Neural cell (in vitro differentiated cells): ENCODE data around the gene REPS2. TPM values are rescaled to one million over a fixed set of nuclear protein-coding genes. Genes with fewer than 3 reads are reported as not detected.

Source experiments
- H2AFZ ChIP-seq: fragments of 200-600, 300-800 bp; sonication (generic), shearing (Covaris generic); 2 replicates; pipeline ENCODE4 v1.6.0; 2014; ENCODE audit warnings: low read depth, mild to moderate bottlenecking, antibody characterized with exemption, low read length, moderate library complexity
- H3F3A ChIP-seq: fragments of 200-600 bp; shearing (Covaris generic); 2 replicates; pipeline ENCODE4 v1.6.1; 2016; ENCODE audit warnings: mild to moderate bottlenecking, moderate library complexity, mixed read lengths, antibody characterized with exemption, low read length; ENCODE audit not compliant: insufficient read depth, poor library complexity, severe bottlenecking
- H3K27ac ChIP-seq: fragments of 200-600, 300-800 bp; sonication (generic), shearing (Covaris generic); 2 replicates; pipeline ENCODE4 v1.5.1; 2014; ENCODE audit warnings: mild to moderate bottlenecking, low read length, moderate library complexity
- H3K27me3 ChIP-seq: fragments of 300-800, 200-600 bp; sonication (generic), shearing (Covaris generic); 2 replicates; pipeline ENCODE4 v1.6.0; 2014; ENCODE audit warnings: mild to moderate bottlenecking, low read depth, low read length, moderate library complexity; ENCODE audit not compliant: insufficient read depth
- H3K36me3 ChIP-seq: fragments of 300-800, 200-600 bp; sonication (generic), shearing (Covaris generic); 2 replicates; pipeline ENCODE4 v1.5.1; 2014; ENCODE audit warnings: mild to moderate bottlenecking, antibody characterized with exemption, low read length, moderate library complexity; ENCODE audit not compliant: insufficient read depth
- H3K4me2 ChIP-seq: fragments of 300-800, 200-600 bp; sonication (generic), shearing (Covaris generic); 2 replicates; pipeline ENCODE4 v1.6.0; 2014; ENCODE audit warnings: mild to moderate bottlenecking, low read length
- H3K4me3 ChIP-seq: fragments of 300-800, 200-600 bp; sonication (generic), shearing (Covaris generic); 2 replicates; pipeline ENCODE4 v1.5.1; 2014; ENCODE audit warnings: mild to moderate bottlenecking, low read length, moderate library complexity
- H3K79me2 ChIP-seq: fragments of 200-600 bp; shearing (Covaris generic); replicated peaks from 2 replicates; pipeline ENCODE4 v1.6.0; 2014; ENCODE audit warnings: mild to moderate bottlenecking, low read length, moderate library complexity; ENCODE audit not compliant: insufficient read depth
- H3K9ac ChIP-seq: fragments of 300-800, 200-600 bp; sonication (generic), shearing (Covaris generic); 2 replicates; pipeline ENCODE4 v1.6.1; 2016; ENCODE audit warnings: mild to moderate bottlenecking, low read length, mixed read lengths
- H3K9me2 ChIP-seq: fragments of 200-600 bp; shearing (Covaris generic); 2 replicates; pipeline ENCODE4 v1.6.1; 2016; ENCODE audit warnings: mild to moderate bottlenecking, low read length, mixed read lengths; ENCODE audit not compliant: insufficient read depth
- H3K9me3 ChIP-seq: fragments of 200-600, 300-800 bp; sonication (generic), shearing (Covaris generic); 2 replicates; pipeline ENCODE4 v1.6.1; 2016; ENCODE audit warnings: mild to moderate bottlenecking, mixed run types, low read length, moderate library complexity, mixed read lengths
- H4K20me1 ChIP-seq: fragments of 200-600 bp; shearing (Covaris generic); 2 replicates; pipeline ENCODE4 v1.6.1; 2016; ENCODE audit warnings: mild to moderate bottlenecking, mixed run types; ENCODE audit not compliant: insufficient read depth
- EP300 ChIP-seq: fragments of 450-650 bp; conservative IDR thresholded peaks from 2 replicates; pipeline ENCODE4 v1.6.1; 2014; ENCODE audit warnings: antibody characterized with exemption, mild to moderate bottlenecking, moderate library complexity; ENCODE audit not compliant: poor library complexity, severe bottlenecking
- EZH2 ChIP-seq: fragments of 200-600, 300-800 bp; shearing (Covaris generic), sonication (generic); IDR thresholded peaks from 2 replicates; pipeline ENCODE4 v1.6.1; 2014; ENCODE audit warnings: antibody characterized with exemption, low read length, borderline replicate concordance, mild to moderate bottlenecking; ENCODE audit not compliant: insufficient read depth, poor library complexity, severe bottlenecking
- MXI1 ChIP-seq: fragments of 450-650 bp; conservative IDR thresholded peaks from 2 replicates; pipeline ENCODE4 v1.6.1; 2014; ENCODE audit warnings: antibody characterized with exemption, mild to moderate bottlenecking; ENCODE audit not compliant: poor library complexity, severe bottlenecking
- POLR2AphosphoS5 ChIP-seq: IDR thresholded peaks from 2 replicates; pipeline ENCODE4 v1.6.1; 2012
- RAD21 ChIP-seq: fragments of 450-650 bp; conservative IDR thresholded peaks from 2 replicates; pipeline ENCODE4 v1.6.1; 2014; ENCODE audit warnings: antibody characterized with exemption, mild to moderate bottlenecking, moderate library complexity
- SMC3 ChIP-seq: fragments of 450-650 bp; conservative IDR thresholded peaks from 2 replicates; pipeline ENCODE4 v1.6.1; 2014; ENCODE audit warnings: antibody characterized with exemption, mild to moderate bottlenecking, moderate library complexity; ENCODE audit not compliant: poor library complexity
- TAF1 ChIP-seq: IDR thresholded peaks from 2 replicates; pipeline ENCODE4 v1.6.1; 2012; ENCODE audit warnings: low read depth
- polyA plus RNA-seq: library from polyadenylated mRNA; depleted of rRNA; stranded (reverse); fragments of >200 nt; gene quantifications from 2 replicates; pipeline ENCODE4 v1.2.3, GENCODE V29; 2014
- TF ChIP-seq, protein P1 (sequence below): IDR thresholded peaks from 2 replicates; pipeline ENCODE4 v1.6.1; 2012; ENCODE audit warnings: borderline replicate concordance
- TF ChIP-seq, protein P2 (sequence below): fragments of 450-650 bp; IDR thresholded peaks from 2 replicates; pipeline ENCODE4 v1.5.1; 2014; ENCODE audit warnings: antibody characterized with exemption, mild to moderate bottlenecking, moderate library complexity; ENCODE audit not compliant: poor library complexity, severe bottlenecking

Gene REPS2
- polyA plus RNA-seq, 1 donor from 2014 or later: 15.1 TPM

DNA sequence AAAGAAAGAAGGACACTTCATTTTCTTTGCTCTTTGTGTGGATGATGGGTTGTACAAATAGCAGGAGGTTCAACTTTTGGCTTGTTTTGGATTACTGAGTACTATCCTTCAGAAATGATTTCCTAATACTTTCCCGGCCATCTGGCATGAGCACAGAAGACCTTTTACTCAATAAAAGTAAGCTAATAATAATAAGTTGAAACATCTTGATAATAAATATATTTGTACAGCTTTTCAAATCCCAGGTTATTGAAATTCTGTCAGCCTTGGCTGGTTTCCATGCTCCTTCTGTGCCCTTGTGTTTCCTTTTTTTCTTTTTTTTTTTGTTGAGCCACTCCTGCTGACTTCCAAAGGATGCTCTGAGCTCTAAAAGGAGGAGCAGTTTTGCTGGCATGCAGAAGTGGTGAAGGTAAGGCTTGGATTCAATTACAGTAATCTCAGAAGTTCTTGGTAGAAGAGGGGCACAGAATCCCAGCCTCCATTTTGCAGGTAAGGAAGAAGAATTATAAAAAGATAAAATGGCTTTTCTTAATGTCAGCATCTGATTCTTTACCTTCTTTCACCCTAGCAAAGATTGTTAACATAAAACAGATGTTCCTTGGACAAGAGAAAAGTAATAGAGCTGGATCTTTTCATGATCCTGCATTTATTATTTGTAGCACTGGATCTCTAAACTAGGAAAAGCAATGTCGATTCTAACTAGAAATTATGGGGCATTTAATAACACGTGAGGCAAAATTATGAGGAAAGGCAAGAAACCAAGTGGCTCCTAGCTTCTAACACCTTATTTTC lies 31.9 kb downstream of the REPS2 start:
- H3K9me2 ChIP-seq: no peaks in the 10 kb centered on the region
- H3K9ac ChIP-seq: no peak overlapping the region
- H3K4me3 ChIP-seq: no peak overlapping the region
- H3K36me3 ChIP-seq: no peaks in the 10 kb centered on the region
- no peaks in the 10 kb centered on the region for H3K9me3 ChIP-seq
- no peak for TF ChIP-seq SMC3
- no peak for TF ChIP-seq RAD21
- TF ChIP-seq EZH2: no peak
- TF ChIP-seq, protein P1, sequence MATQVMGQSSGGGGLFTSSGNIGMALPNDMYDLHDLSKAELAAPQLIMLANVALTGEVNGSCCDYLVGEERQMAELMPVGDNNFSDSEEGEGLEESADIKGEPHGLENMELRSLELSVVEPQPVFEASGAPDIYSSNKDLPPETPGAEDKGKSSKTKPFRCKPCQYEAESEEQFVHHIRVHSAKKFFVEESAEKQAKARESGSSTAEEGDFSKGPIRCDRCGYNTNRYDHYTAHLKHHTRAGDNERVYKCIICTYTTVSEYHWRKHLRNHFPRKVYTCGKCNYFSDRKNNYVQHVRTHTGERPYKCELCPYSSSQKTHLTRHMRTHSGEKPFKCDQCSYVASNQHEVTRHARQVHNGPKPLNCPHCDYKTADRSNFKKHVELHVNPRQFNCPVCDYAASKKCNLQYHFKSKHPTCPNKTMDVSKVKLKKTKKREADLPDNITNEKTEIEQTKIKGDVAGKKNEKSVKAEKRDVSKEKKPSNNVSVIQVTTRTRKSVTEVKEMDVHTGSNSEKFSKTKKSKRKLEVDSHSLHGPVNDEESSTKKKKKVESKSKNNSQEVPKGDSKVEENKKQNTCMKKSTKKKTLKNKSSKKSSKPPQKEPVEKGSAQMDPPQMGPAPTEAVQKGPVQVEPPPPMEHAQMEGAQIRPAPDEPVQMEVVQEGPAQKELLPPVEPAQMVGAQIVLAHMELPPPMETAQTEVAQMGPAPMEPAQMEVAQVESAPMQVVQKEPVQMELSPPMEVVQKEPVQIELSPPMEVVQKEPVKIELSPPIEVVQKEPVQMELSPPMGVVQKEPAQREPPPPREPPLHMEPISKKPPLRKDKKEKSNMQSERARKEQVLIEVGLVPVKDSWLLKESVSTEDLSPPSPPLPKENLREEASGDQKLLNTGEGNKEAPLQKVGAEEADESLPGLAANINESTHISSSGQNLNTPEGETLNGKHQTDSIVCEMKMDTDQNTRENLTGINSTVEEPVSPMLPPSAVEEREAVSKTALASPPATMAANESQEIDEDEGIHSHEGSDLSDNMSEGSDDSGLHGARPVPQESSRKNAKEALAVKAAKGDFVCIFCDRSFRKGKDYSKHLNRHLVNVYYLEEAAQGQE: no peak
- no peak for TF ChIP-seq POLR2AphosphoS5
- no peak for TF ChIP-seq MXI1
- no peak for TF ChIP-seq TAF1
- TF ChIP-seq, protein P2, sequence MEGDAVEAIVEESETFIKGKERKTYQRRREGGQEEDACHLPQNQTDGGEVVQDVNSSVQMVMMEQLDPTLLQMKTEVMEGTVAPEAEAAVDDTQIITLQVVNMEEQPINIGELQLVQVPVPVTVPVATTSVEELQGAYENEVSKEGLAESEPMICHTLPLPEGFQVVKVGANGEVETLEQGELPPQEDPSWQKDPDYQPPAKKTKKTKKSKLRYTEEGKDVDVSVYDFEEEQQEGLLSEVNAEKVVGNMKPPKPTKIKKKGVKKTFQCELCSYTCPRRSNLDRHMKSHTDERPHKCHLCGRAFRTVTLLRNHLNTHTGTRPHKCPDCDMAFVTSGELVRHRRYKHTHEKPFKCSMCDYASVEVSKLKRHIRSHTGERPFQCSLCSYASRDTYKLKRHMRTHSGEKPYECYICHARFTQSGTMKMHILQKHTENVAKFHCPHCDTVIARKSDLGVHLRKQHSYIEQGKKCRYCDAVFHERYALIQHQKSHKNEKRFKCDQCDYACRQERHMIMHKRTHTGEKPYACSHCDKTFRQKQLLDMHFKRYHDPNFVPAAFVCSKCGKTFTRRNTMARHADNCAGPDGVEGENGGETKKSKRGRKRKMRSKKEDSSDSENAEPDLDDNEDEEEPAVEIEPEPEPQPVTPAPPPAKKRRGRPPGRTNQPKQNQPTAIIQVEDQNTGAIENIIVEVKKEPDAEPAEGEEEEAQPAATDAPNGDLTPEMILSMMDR: no peak
- TF ChIP-seq EP300: no peak
- no peaks in the 10 kb centered on the region for H3K27me3 ChIP-seq
- H3K27ac ChIP-seq: no peak overlapping the region
- no peaks in the 10 kb centered on the region for H4K20me1 ChIP-seq
- H2AFZ ChIP-seq: no peak overlapping the region
- H3F3A ChIP-seq: no peaks in the 10 kb centered on the region
- no peak overlapping the region for H3K4me2 ChIP-seq
- no peaks in the 10 kb centered on the region for H3K79me2 ChIP-seq

DNA sequence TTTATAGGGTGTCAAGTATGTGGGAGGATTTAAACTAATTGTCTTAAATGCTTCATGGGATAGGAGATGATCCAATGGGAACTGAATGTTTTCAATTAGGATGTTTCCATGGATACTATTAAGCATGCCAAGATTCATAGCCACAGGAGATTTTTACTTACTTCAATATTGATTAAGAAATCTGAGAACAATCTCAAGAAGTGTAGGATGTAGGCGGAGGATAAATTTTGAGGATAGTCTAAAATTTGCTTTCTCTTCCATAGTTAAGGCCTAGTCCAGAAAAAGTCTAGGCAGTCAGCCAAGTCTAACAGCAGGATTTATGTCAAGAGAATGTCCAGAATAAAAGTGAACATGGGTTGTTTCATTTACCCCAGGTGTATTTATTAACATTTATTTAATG lies 32.8 kb downstream of the REPS2 start:
- no peak overlapping the region for H3K27ac ChIP-seq
- no peaks in the 10 kb centered on the region for H3K9me3 ChIP-seq
- H3K9me2 ChIP-seq: no peaks in the 10 kb centered on the region
- no peaks in the 10 kb centered on the region for H3K27me3 ChIP-seq
- H3K4me2 ChIP-seq: no peak overlapping the region
- TF ChIP-seq, protein P1: no peak
- TF ChIP-seq TAF1 (no peak), RAD21 (no peak)
- no peaks in the 10 kb centered on the region for H3F3A ChIP-seq
- no peaks in the 10 kb centered on the region for H3K79me2 ChIP-seq
- no peaks in the 10 kb centered on the region for H4K20me1 ChIP-seq
- H2AFZ ChIP-seq: no peak overlapping the region
- no peaks in the 10 kb centered on the region for H3K36me3 ChIP-seq
- no peak overlapping the region for H3K4me3 ChIP-seq
- H3K9ac ChIP-seq: no peak overlapping the region
